GM12892 (cell line): Measurements from ENCODE around the gene TGFB2.

ENCODE experiments used
- DNase-seq: peaks from one replicate; pipeline ENCODE4 v3.0.0; 2011; ENCODE audit not compliant: insufficient read length
- FAIRE-seq: peaks from 2 replicates; lab custom pipeline; 2011; peaks lifted over from hg19 to GRCh38; lab: Jason Lieb, UNC
- POLR2A ChIP-seq: IDR thresholded peaks from 2 replicates; pipeline ENCODE4 v1.6.1; 2011; ENCODE audit warnings: low read depth, low read length, control low read depth
- POLR2AphosphoS5 ChIP-seq: IDR thresholded peaks from 2 replicates; pipeline ENCODE4 v1.6.1; 2011; ENCODE audit warnings: low read depth, low read length, control low read depth
- TAF1 ChIP-seq: IDR thresholded peaks from 2 replicates; pipeline ENCODE4 v1.6.1; 2011; ENCODE audit warnings: low read depth, mild to moderate bottlenecking, control low read depth, low read length, borderline replicate concordance

TGFB2 gene

DNA sequence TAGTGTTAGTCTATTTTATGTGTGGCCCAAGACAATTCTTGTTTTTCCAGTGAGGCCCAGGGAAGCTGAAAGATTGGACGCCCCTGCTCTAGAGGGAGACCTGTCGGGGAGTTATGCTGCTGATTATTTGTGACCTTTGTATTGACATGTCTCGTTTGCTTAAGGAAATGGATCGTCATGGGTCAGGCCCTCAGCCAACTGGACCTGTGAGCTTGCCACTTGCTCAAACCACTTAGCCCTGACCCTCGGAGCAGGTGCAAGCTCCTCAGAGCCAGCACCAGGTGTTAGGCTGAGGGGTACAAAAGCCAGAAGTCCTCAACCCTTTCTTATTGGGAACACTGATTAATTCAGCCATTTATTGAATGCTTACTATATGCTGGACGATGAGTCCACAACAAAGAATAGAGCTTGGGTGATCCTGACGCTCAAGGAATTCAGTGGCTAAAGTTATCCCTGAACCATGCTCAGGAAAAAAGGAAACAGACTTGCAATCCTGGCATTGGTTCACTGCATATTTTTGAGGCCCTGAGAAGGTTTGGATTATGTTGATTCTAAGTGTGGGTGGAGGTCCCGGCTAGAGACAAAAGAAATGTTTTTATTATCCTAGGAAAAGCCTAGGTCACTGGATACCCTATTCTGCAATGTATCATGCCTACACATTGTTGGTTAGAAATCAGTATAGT, 19.0 kb downstream of the TGFB2 start:
- FAIRE-seq (no peak), DNase-seq (no peak)
- no peak for TF ChIP-seq POLR2AphosphoS5
- no peak for TF ChIP-seq TAF1
- TF ChIP-seq POLR2A = no peak

GRCh38 chr1:218365226-218365999, 20.3 kb downstream of the TGFB2 start:
- TF ChIP-seq TAF1 = no peak
- TF ChIP-seq POLR2A = no peak
- no peak for TF ChIP-seq POLR2AphosphoS5
- DNase-seq (no peak), FAIRE-seq (no peak)

- DNase-seq (no peak), FAIRE-seq (no peak)
- no peak for TF ChIP-seq POLR2A
- TF ChIP-seq TAF1 = no peak
- no peak for TF ChIP-seq POLR2AphosphoS5
These were observed 21.4 kb downstream of the TGFB2 start for GRCh38 chr1:218366322-218367052.

GRCh38 chr1:218367118-218367517, 22.0 kb downstream of the TGFB2 start:
- FAIRE-seq = no peak
- TF ChIP-seq TAF1 = no peak
- no peak for TF ChIP-seq POLR2AphosphoS5
- TF ChIP-seq POLR2A = no peak

GRCh38 chr1:218368686-218369085, 23.6 kb downstream of the TGFB2 start:
- no peak for TF ChIP-seq POLR2AphosphoS5
- TF ChIP-seq TAF1 = no peak
- no peak for TF ChIP-seq POLR2A
- no peak for DNase-seq
- FAIRE-seq = no peak

More at GRCh38 chr1:218367118-218367517, 22.0 kb downstream of the TGFB2 start:
- DNase-seq = no peak

- DNase-seq (no peak), FAIRE-seq (no peak)
These were observed 24.8 kb downstream of the TGFB2 start for GRCh38 chr1:218369688-218370511.

GRCh38 chr1:218371927-218372672, 27.0 kb downstream of the TGFB2 start:
- no peak for DNase-seq
- no peak for FAIRE-seq
- TF ChIP-seq TAF1 (no peak), POLR2AphosphoS5 (no peak), POLR2A (no peak)

More at GRCh38 chr1:218369688-218370511, 24.8 kb downstream of the TGFB2 start:
- TF ChIP-seq POLR2AphosphoS5 (no peak), POLR2A (no peak), TAF1 (no peak)

DNA sequence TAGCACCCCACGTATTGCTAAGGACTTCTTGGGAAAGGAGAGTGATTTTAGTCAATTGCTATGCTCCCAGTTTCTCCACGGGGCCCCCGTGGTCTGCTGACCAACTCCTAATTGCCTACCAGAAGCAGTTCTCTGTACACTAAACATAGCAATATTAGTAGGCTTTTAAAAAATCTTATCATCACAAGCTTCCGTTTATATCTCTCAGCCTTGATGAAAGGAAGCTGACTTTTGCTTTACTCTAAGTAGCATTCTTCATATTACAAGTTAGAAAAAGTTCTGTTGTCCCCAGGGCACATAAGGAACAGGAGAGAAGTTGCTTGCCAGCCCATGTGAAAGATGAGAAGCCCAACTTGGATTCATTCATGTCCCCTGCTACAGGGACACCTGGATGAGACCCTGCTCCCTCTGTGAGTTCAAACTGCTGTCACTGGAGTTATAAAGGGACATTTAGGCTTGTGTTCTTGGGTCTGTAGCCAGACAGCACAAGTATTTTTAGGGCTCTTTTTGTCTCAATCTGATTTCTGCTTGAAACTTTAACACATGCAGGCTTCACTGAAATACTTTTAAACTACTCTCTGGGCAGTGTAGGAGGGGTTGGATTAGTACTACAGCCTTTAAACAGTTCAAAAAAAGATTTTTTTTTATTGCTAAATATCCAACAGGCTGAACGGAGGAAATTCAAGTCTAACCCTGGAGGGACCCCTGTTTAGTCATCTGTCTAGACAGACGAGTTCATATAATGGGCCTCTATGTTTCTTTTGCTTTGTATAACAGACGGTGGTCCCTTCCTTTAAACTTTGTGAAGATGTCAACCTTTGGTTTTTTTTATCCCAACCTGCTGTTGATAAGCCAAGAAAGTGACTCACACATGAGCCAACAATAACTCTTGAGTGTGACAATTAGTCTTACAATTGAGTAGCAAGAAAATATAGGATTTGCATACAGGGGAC, 29.5 kb downstream of the TGFB2 start:
- TF ChIP-seq POLR2A (no peak), TAF1 (no peak), POLR2AphosphoS5 (no peak)
- FAIRE-seq (no peak), DNase-seq (no peak)

DNA sequence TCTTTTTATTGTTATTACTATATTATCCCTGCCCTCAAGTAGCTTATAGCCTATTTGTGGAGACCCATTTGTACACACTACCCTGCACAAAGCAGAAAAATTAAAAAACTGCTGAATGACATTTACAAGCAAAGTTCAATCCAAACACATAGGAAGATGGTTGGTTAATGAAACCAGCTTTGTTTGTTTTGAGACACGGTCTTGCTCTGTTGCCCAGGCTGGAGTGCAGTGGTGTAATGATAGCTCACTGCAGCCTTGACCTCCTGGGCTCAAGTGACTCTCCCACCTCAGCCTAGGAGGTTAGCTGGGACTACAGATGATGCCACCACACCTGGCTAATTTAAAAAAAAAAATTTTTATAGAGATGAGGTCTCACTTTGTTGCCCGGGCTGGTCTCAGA, 31.6 kb downstream of the TGFB2 start:
- no peak for FAIRE-seq
- no peak for TF ChIP-seq POLR2A
- TF ChIP-seq POLR2AphosphoS5 = no peak
- TF ChIP-seq TAF1 = no peak
- no peak for DNase-seq
